OCI-LY3 (cell line): ENCODE data around the gene CDK19.

Source experiments
- CTCF ChIP-seq: fragments of 200-600, 300-600 bp; sonication (generic); IDR thresholded peaks from 2 replicates; pipeline ENCODE4 v1.5.1; 2014; ENCODE audit warnings: antibody characterized with exemption, low read length, low read depth
- EZH2phosphoT487 ChIP-seq: fragments of 200-600 bp; shearing (Covaris generic); IDR thresholded peaks from 2 replicates; pipeline ENCODE4 v1.6.1; 2018; ENCODE audit warnings: antibody characterized with exemption, mixed run types, low read depth

- TF ChIP-seq CTCF: no peak
- no peak for TF ChIP-seq EZH2phosphoT487
These were observed 201.9 kb downstream of the CDK19 start for GRCh38 chr6:110613356-110613755.
